GM12892 (cell line): Measurements from ENCODE around the gene LRG1.

Experiments
- DNase-seq: peaks from one replicate; pipeline ENCODE4 v3.0.0; 2011; ENCODE audit not compliant: insufficient read length
- FAIRE-seq: peaks from 2 replicates; lab custom pipeline; 2011; peaks lifted over from hg19 to GRCh38; lab: Jason Lieb, UNC
- POLR2A ChIP-seq: IDR thresholded peaks from 2 replicates; pipeline ENCODE4 v1.6.1; 2011; ENCODE audit warnings: low read depth, low read length, control low read depth
- POLR2AphosphoS5 ChIP-seq: IDR thresholded peaks from 2 replicates; pipeline ENCODE4 v1.6.1; 2011; ENCODE audit warnings: low read depth, low read length, control low read depth
- TAF1 ChIP-seq: IDR thresholded peaks from 2 replicates; pipeline ENCODE4 v1.6.1; 2011; ENCODE audit warnings: low read depth, mild to moderate bottlenecking, control low read depth, low read length, borderline replicate concordance

The LRG1 gene

GRCh38 chr19:4525563-4526002, 14.3 kb downstream of the LRG1 start:
- no peak for TF ChIP-seq POLR2A
- no peak for TF ChIP-seq TAF1
- no peak for TF ChIP-seq POLR2AphosphoS5

DNA sequence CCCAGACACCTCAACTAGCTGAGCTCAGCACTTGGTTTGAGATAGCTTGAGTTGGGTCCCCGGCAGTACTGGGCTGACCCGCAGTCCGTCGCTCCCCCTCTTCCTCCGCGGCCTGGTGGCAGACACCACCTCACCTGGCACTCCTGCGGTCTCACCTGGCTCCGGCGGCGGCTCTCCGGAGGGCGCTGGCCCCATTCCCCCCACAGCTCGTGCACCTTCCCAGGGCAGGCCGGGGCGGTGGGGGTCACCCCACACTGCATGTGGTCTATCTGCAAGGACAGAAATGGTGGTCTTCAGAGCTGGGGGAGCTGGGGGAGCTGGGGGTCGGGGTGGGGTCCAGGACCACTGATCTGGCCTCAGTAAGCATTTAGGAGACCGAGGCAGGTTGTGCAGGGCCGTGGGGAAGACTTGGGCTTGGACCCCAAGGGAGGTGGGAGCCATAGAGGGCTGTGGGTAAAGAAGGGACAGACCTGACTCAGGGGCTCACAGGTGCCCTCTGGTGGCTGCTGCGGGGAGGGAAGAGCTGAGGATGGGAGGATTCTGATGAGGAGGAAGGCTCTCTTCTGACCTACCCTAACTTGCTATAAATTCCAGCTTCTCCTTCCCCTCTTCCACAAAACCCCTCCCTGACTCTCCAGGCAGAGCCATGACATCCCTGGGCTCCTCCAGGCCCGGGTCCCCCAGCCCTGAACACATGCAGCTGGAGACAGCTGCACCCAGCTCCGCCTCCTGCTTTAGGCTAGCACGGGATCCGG, 14.9 kb downstream of the LRG1 start:
- no peak for TF ChIP-seq POLR2A
- no peak for TF ChIP-seq TAF1
- TF ChIP-seq POLR2AphosphoS5 = no peak
- FAIRE-seq = peak; percentile 17
- peak; percentile 71 for DNase-seq

More at GRCh38 chr19:4525563-4526002, 14.3 kb downstream of the LRG1 start:
- FAIRE-seq (no peak), DNase-seq (no peak)

GRCh38 chr19:4523306-4524110, 16.3 kb downstream of the LRG1 start:
- TF ChIP-seq POLR2A (no peak), POLR2AphosphoS5 (no peak), TAF1 (no peak)
- FAIRE-seq = no peak
- peak; percentile 54 for DNase-seq

GRCh38 chr19:4522291-4523002, 17.4 kb downstream of the LRG1 start:
- TF ChIP-seq POLR2AphosphoS5 (no peak), POLR2A (no peak), TAF1 (no peak)
- FAIRE-seq = no peak
- no peak for DNase-seq

- FAIRE-seq (no peak), DNase-seq (no peak)
- TF ChIP-seq POLR2AphosphoS5 (no peak), POLR2A (no peak), TAF1 (no peak)
These were observed 18.0 kb downstream of the LRG1 start for GRCh38 chr19:4521888-4522242.

DNA sequence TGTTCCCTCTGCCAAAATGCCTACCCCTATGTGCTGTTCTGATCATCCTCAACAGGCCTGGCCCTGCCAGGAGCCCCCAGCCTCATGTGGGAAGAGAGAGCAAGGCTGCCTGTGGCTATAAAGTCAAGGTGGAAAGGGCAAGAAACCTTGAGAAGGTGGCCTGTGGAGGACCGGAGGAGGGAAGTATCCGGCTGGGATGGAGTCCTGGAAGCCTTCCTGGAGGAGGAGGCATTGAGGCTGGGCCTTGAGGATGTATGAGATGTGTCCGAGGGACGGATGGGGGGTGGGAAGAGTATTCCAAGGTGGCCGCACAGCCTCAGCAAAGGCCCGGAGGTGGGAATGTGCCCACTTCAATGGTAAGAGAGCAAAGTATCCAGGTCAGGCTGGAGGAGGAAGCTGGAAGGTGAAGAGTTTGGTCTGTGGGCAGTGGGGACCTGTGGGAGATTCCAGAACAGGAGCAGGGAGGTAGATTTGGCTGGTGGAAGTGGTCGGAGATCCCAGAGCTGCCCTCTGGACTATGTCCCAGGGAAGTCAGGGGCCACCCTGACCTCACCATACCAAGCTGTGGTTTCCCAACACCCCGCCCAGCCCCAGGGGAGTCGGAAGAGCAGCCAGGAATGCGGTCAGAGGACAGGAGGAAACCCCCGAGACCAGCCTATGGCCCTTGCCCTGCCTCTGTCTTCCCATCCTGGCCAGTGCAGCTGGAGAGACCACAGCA, 18.5 kb downstream of the LRG1 start:
- DNase-seq = no peak
- FAIRE-seq = no peak
- TF ChIP-seq TAF1 (no peak), POLR2A (no peak), POLR2AphosphoS5 (no peak)

DNA sequence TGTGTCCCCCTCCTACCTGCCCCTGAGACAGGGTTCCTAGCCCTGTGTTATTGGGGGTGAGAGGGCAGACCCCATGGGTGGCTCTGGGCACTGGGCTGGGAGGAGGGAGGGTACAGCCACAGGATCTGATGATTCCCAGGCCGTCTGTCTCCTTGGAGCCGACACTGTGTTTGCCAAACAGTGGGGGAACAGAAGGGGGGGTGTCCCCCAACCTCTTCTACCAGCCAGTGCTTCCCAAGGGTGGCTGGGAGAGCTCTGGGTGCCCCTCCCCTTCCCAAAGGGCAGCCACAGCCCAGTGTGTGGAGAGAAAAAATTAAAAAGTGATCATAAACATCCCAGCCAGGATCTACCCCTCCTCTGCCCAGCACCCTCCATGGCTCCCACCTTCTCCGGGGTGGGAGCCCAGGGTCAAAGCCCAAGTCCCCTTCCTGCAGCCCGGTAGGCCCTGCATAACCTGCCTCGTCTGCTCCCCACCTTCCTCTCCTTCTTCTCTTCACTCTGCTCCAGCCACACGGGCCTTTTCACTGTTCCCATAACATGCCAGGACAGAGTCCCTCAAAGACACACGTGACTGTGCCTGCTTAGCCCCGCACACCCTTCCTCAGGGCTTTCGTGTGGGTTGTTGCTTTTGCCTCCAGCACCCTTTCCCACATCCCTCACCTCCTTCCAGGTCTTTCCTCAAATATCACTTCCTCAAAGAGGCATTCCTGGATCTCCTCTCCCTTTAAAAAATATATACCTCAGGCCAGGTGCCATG, 20.1 kb downstream of the LRG1 start:
- no peak for FAIRE-seq
- no peak for DNase-seq
- TF ChIP-seq POLR2AphosphoS5 (no peak), TAF1 (no peak), POLR2A (no peak)

GRCh38 chr19:4519172-4519496, 20.7 kb downstream of the LRG1 start:
- TF ChIP-seq POLR2A (no peak), TAF1 (no peak), POLR2AphosphoS5 (no peak)
- DNase-seq (no peak), FAIRE-seq (no peak)

DNA sequence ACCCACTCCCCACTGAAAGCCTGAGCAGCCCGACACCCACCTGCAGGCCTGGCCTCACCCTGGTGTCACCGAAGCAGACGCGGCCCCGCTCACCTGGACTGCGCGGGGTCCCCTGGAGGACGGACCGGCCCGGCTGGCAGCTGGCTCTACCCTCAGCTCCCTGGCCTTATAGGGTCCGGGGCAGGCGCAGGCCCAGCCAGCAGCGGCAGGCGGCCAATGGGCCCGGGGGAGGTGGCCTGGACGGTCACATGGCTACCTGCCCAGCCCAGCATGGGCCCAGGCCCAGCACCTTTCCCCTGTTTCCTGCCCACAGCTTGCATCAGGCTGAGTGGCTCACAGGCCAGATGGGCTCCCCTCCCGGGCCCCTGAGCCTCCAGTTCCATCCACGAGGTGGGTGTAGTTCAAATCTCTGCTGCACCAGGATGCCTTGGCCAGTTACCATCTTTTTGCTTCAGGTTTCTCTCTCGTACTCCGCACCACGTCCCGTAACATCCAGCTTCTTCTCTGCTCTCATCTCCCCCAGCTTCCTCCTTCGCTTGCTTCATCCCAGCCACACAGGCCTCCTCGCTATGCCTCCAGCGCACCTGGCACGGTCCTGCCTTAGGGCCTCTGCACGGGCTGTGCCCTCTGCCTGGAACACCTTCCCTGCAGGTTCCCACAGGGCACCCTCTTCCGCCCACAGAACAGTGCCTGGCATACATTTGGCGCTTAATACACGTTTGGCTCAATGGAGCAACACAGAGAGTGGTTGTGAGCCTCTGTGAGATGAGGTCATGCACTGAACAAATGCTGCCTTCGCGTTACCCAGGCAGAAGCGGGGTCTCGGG, 21.3 kb downstream of the LRG1 start, which contains the start of gene PLIN4:
Gene PLIN4, minus strand, starts transcription at position 142 of the 827 bp plus-strand sequence. CDS start 214 bp downstream, outside the sequence.
- no peak for FAIRE-seq
- TF ChIP-seq POLR2AphosphoS5 (no peak), TAF1 (no peak), POLR2A (no peak)
- no peak for DNase-seq
